ENCODE results near the gene TRAP1. TPM values are rescaled to one million over a fixed set of nuclear protein-coding genes. Genes with fewer than 3 reads are reported as not detected.

Gene TRAP1
- total RNA-seq, 1 experiment from 2014 or later: 416 TPM

DNA sequence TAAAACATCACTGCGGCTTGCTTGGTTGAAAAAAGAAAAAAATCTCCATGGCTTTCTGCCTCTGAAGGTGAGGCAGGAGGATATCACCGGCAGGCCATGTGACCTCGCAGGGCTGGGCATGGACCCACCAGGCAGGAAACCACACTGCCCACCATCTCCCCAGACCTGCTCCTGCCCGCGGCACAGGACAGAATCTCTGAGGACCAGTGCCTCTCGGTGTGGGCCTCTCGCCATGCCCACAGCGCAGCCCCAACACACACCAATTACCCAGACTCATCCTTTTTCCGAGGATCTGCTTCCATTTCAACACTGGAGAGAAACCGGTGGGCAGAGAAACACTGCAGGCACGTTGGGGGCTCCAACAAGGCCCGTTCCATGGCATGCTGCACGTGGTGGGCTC, 46.6 kb downstream of the TRAP1 start:
- ChIA-PET POLR2A (no interaction called here), CTCF (no interaction called here), RAD21 (ENCODE audit: low non-redundant PET in 1 of 2, low total read pairs in 2 of 2, uncharacterized antibody in 2 of 2, unreplicated experiment in 2 of 2) (interaction anchor here in 1 of 2 experiments (0.7 kb wide), 1 partner anchor 210 kb away, joined by 3 read pairs; no protein-coding TSS in a partner anchor)
- no peak for DNase-seq (ENCODE audit: low read depth, low spot score)
- H3K4me2 ChIP-seq (ENCODE audit: low read length): no peak overlapping the region
- H3K9me2 ChIP-seq (ENCODE audit: insufficient read depth): no peaks in the 10 kb centered on the region
- TF ChIP-seq, protein P1, sequence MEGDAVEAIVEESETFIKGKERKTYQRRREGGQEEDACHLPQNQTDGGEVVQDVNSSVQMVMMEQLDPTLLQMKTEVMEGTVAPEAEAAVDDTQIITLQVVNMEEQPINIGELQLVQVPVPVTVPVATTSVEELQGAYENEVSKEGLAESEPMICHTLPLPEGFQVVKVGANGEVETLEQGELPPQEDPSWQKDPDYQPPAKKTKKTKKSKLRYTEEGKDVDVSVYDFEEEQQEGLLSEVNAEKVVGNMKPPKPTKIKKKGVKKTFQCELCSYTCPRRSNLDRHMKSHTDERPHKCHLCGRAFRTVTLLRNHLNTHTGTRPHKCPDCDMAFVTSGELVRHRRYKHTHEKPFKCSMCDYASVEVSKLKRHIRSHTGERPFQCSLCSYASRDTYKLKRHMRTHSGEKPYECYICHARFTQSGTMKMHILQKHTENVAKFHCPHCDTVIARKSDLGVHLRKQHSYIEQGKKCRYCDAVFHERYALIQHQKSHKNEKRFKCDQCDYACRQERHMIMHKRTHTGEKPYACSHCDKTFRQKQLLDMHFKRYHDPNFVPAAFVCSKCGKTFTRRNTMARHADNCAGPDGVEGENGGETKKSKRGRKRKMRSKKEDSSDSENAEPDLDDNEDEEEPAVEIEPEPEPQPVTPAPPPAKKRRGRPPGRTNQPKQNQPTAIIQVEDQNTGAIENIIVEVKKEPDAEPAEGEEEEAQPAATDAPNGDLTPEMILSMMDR (IDR thresholded peaks at IDR 0.05 in 2 of 3, conservative IDR thresholded peaks at IDR 0.05 in 1 of 3; ENCODE audit: borderline replicate concordance in 1 of 3, insufficient read depth in 1 of 3, low read depth in 2 of 3, low read length in 2 of 3): no peak
- no peak for TF ChIP-seq ZFX (IDR thresholded peaks at IDR 0.05)
- H3K4me3 ChIP-seq (replicated peaks in 1 of 2; ENCODE audit: low read depth in 1 of 2, low read length in 2 of 2): no peak overlapping the region
- H3K9ac ChIP-seq (ENCODE audit: low read length): no peak overlapping the region
- no peaks in the 10 kb centered on the region for H3K79me2 ChIP-seq (ENCODE audit: insufficient read depth, low read length)
- no peaks in the 10 kb centered on the region for H3K4me1 ChIP-seq (ENCODE audit: control insufficient read depth in 1 of 2, insufficient read depth in 2 of 2, low read length in 2 of 2)
- H3K9me3 ChIP-seq (ENCODE audit: control insufficient read depth in 1 of 2, insufficient read depth in 1 of 2, low read depth in 1 of 2, low read length in 2 of 2): no peaks in the 10 kb centered on the region
- no peak overlapping the region for H3K27ac ChIP-seq (ENCODE audit: low read depth, low read length)
- H3K27me3 ChIP-seq (ENCODE audit: insufficient read depth, low read length): no peaks in the 10 kb centered on the region
- no TSS peak for BruUV-seq (replicated peaks)
- no peak overlapping the region for H2AFZ ChIP-seq (ENCODE audit: low read depth, low read length, poor library complexity, severe bottlenecking)
- no peak for ATAC-seq
- H4K20me1 ChIP-seq (ENCODE audit: insufficient read depth): no peaks in the 10 kb centered on the region
- intact Hi-C loops (cut with micrococcal nuclease): no loop called here
- peaks cover 14 to 52% of the 10 kb centered on the region in 2 experiments for H3K36me3 ChIP-seq (ENCODE audit: control insufficient read depth in 1 of 2, insufficient read depth in 2 of 2, low read length in 2 of 2)

DNA sequence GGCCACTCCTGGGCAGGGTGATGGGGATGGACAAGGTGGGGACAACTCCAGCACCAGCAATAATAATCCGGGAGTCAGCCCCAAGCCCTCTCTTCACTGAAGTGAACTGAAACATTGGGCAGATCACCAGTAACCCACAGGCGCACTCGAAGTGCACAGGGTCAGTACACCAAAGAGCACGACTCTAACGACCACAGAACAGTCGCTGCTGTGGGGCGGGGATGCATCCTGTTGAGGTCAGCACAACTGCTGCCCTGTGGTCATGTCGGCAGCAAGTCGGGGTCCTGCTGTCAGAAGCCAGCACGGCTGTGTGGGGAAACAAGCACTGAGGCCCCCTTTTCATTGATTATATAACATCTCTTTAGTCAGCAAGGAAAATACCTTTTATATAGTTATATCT, 48.2 kb downstream of the TRAP1 start:
- TF ChIP-seq, protein P2, sequence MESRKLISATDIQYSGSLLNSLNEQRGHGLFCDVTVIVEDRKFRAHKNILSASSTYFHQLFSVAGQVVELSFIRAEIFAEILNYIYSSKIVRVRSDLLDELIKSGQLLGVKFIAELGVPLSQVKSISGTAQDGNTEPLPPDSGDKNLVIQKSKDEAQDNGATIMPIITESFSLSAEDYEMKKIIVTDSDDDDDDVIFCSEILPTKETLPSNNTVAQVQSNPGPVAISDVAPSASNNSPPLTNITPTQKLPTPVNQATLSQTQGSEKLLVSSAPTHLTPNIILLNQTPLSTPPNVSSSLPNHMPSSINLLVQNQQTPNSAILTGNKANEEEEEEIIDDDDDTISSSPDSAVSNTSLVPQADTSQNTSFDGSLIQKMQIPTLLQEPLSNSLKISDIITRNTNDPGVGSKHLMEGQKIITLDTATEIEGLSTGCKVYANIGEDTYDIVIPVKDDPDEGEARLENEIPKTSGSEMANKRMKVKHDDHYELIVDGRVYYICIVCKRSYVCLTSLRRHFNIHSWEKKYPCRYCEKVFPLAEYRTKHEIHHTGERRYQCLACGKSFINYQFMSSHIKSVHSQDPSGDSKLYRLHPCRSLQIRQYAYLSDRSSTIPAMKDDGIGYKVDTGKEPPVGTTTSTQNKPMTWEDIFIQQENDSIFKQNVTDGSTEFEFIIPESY (IDR thresholded peaks at IDR 0.05; ENCODE audit: extremely low read depth, insufficient replicate concordance, low read length): no peak
- TF ChIP-seq EGR1 (IDR thresholded peaks at IDR 0.05; ENCODE audit: low read depth) (no peak), ZNF274 (IDR thresholded peaks at IDR 0.05; ENCODE audit: low read depth, low read length) (no peak), EZH2 (IDR thresholded peaks at IDR 0.05) (no peak), TCF7L2 (IDR thresholded peaks at IDR 0.05; ENCODE audit: borderline replicate concordance, extremely low read depth, insufficient read depth, insufficient read length) (no peak)
- RAD21 ChIA-PET (ENCODE audit: low non-redundant PET in 1 of 2, low total read pairs in 2 of 2, uncharacterized antibody in 2 of 2, unreplicated experiment in 2 of 2): no interaction called here
- H3K4me1 ChIP-seq (ENCODE audit: control insufficient read depth in 1 of 2, insufficient read depth in 2 of 2, low read length in 2 of 2): no peaks in the 10 kb centered on the region
- ATAC-seq: no peak
- no peaks in the 10 kb centered on the region for H3K27me3 ChIP-seq (ENCODE audit: insufficient read depth, low read length)
- intact Hi-C loops (cut with micrococcal nuclease): no loop called here
- no peaks in the 10 kb centered on the region for H4K20me1 ChIP-seq (ENCODE audit: insufficient read depth)
- H3K9me2 ChIP-seq (ENCODE audit: insufficient read depth): no peaks in the 10 kb centered on the region
- POLR2A ChIA-PET: interaction anchor here (0.7 kb wide), 1 partner anchor 268 kb away, joined by 3 read pairs; no protein-coding TSS in a partner anchor
- no peak for DNase-seq (ENCODE audit: low read depth, low spot score)
- H3K36me3 ChIP-seq (ENCODE audit: control insufficient read depth in 1 of 2, insufficient read depth in 2 of 2, low read length in 2 of 2): peaks cover 24 to 51% of the 10 kb centered on the region in 2 experiments
- no TSS peak for BruUV-seq (replicated peaks)
- no peak overlapping the region for H3K4me2 ChIP-seq (ENCODE audit: low read length)
- H3K79me2 ChIP-seq (ENCODE audit: insufficient read depth, low read length): no peaks in the 10 kb centered on the region
- no peak overlapping the region for H3K4me3 ChIP-seq (replicated peaks in 1 of 2; ENCODE audit: low read depth in 1 of 2, low read length in 2 of 2)
- no peaks in the 10 kb centered on the region for H3K9me3 ChIP-seq (ENCODE audit: control insufficient read depth in 1 of 2, insufficient read depth in 1 of 2, low read depth in 1 of 2, low read length in 2 of 2)
- no peak overlapping the region for H3K9ac ChIP-seq (ENCODE audit: low read length)
- no peak overlapping the region for H2AFZ ChIP-seq (ENCODE audit: low read depth, low read length, poor library complexity, severe bottlenecking)
- no peak overlapping the region for H3K27ac ChIP-seq (ENCODE audit: low read depth, low read length)
- CTCF ChIA-PET: no interaction called here
